Measurements from ENCODE around the gene MANEAL. TPM values are rescaled to one million over a fixed set of nuclear protein-coding genes. Genes with fewer than 3 reads are reported as not detected.

Gene MANEAL
- total and polyA plus RNA-seq, 2 donors (not counting 1 experiment from before 2014, with no cell fraction given), result 3.1 to 6.6 TPM

DNA sequence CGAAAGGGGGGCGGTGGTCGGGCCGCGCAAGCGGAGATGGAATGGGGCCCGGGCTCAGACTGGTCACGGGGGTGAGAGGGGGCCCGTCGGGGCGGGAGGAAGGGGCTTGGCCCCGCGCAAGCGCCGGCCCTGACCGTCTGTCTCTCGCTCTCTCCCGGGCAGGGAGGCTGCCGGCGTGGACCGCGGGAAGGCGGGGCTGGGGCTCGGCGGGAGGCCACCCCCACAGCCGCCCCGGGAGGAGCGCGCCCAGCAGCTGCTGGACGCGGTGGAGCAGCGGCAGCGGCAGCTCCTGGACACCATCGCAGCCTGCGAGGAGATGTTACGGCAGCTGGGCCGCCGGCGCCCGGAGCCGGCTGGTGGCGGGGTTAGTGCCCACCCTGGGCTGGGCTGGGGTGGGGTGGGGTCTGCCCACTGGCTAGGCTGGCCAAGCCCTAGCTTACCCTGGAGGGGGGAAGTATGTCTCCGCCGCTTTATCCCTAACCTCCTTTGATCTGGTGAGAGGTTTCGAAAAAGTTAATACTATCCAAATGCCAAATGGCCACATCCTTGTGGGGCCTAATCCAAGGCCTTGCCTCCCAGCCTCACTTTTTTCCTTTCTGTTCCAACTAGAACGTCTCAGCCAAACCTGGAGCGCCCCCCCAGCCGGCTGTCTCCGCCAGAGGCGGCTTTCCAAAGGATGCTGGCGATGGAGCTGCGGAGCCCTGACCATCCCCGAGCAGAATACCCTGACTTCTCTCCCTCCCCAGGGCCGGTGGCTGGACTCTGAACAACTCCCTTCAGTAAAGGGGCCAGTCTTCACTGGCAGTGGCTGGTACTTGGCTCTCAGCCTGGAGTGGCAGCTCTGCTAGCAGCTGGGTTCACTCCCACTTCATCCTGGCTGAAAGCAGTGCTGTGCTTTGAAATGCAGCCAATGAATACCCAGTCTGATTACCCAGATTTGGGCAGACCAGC lies 15.0 kb downstream of the MANEAL start:
- H3K4me1 Mint-ChIP-seq, result peaks cover 40% of the 10 kb centered on the region
- ATAC-seq (ENCODE audit: low read depth) (peak; percentile 47), DNase-seq (peak; percentile 22)
- peak overlapping the region; percentile 96 for H2AFZ ChIP-seq (ENCODE audit: insufficient read depth, low read depth, low read length, poor library complexity, severe bottlenecking)
- no peaks in the 10 kb centered on the region for H3K9me3 Mint-ChIP-seq (ENCODE audit: insufficient read depth)
- CTCF ChIA-PET, result interaction anchor here (0.6 to 2.5 kb wide), 5 partner anchors 16 to 183 kb away, joined by 3 to 20 read pairs (median 6); partner anchors contain the start of gene MTF1
- peak overlapping the region; percentile 95 for H3K4me2 ChIP-seq (replicated peaks; ENCODE audit: low read depth, low read length, poor library complexity, severe bottlenecking)
- H3K27me3 Mint-ChIP-seq, result no peaks in the 10 kb centered on the region
- H3K4me3 ChIP-seq (ENCODE audit: control extremely low read depth in 1 of 5, extremely low read depth in 1 of 5, insufficient read depth in 1 of 5, low read depth in 2 of 5, low read length in 4 of 5), result peak overlapping the region; percentile 28 to 88 (median 83)
- TF ChIP-seq EZH2 (IDR thresholded peaks at IDR 0.05; ENCODE audit: borderline replicate concordance, insufficient read depth, low read depth, low read length, poor library complexity, severe bottlenecking), result no peak
- TF ChIP-seq, protein P1, sequence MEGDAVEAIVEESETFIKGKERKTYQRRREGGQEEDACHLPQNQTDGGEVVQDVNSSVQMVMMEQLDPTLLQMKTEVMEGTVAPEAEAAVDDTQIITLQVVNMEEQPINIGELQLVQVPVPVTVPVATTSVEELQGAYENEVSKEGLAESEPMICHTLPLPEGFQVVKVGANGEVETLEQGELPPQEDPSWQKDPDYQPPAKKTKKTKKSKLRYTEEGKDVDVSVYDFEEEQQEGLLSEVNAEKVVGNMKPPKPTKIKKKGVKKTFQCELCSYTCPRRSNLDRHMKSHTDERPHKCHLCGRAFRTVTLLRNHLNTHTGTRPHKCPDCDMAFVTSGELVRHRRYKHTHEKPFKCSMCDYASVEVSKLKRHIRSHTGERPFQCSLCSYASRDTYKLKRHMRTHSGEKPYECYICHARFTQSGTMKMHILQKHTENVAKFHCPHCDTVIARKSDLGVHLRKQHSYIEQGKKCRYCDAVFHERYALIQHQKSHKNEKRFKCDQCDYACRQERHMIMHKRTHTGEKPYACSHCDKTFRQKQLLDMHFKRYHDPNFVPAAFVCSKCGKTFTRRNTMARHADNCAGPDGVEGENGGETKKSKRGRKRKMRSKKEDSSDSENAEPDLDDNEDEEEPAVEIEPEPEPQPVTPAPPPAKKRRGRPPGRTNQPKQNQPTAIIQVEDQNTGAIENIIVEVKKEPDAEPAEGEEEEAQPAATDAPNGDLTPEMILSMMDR (IDR thresholded peaks at IDR 0.05), result no peak
- no peaks in the 10 kb centered on the region for H3K27me3 ChIP-seq (replicated peaks in 1 of 4; ENCODE audit: control extremely low read depth in 1 of 4, control insufficient read depth in 3 of 4, insufficient read depth in 4 of 4, low read length in 3 of 4)
- intact Hi-C loops (cut with micrococcal nuclease), result loop anchor here (1.0 to 5.0 kb wide), 5 partner anchors 51 to 334 kb away; partner anchors contain the start of genes CDCA8, INPP5B, MTF1 and SF3A3
- peaks cover 25% of the 10 kb centered on the region for H3K79me2 ChIP-seq (ENCODE audit: control insufficient read depth, insufficient read depth, low read length)
- H3K4me1 ChIP-seq (ENCODE audit: control insufficient read depth in 2 of 2, insufficient read depth in 2 of 2, low read length in 2 of 2), result peaks cover 14 to 31% of the 10 kb centered on the region in 2 donors
- H4K20me1 ChIP-seq (ENCODE audit: control insufficient read depth, insufficient read depth, low read length, poor library complexity, severe bottlenecking), result peaks cover 20% of the 10 kb centered on the region
- peaks cover 0 to 36% of the 10 kb centered on the region in 2 experiments for H3K36me3 ChIP-seq (replicated peaks in 1 of 2; ENCODE audit: control extremely low read depth in 1 of 2, control insufficient read depth in 1 of 2, extremely low read depth in 1 of 2, insufficient read depth in 2 of 2, low read length in 1 of 2)
- no peaks in the 10 kb centered on the region for H3K9me3 ChIP-seq (ENCODE audit: control extremely low read depth in 1 of 3, control insufficient read depth in 2 of 3, insufficient read depth in 1 of 3, low read length in 2 of 3)
- POLR2A ChIA-PET, result interaction anchor here (0.7 to 2.3 kb wide), 7 partner anchors 9 to 119 kb away, joined by 3 to 8 read pairs (median 4); partner anchors contain the start of gene MTF1
- 7% methylated on average over 51 of the region's 54 CpGs for WGBS (ENCODE audit: insufficient coverage)
- peak overlapping the region; percentile 98 for H3K27ac Mint-ChIP-seq
- H3K4me3 Mint-ChIP-seq, result peak overlapping the region; percentile 98
- peak overlapping the region; percentile 68 to 94 for H3K27ac ChIP-seq (ENCODE audit: low read length in 2 of 2)
- H3K9ac ChIP-seq (ENCODE audit: low read length), result peak overlapping the region; percentile 93
